Mesendoderm (in vitro differentiated cells): ENCODE results near the gene PLD3.

Experiments used
- DNase-seq: peaks from one replicate; pipeline ENCODE4 v3.0.0; 2013
- H2AK5ac ChIP-seq: 2 replicates; pipeline ENCODE4 v1.6.1; 2013; ENCODE audit warnings: low read length, inconsistent platforms
- H2BK120ac ChIP-seq: 2 replicates; pipeline ENCODE4 v1.6.1; 2013; ENCODE audit warnings: low read depth, mild to moderate bottlenecking, low read length, moderate library complexity, mixed read lengths
- H2BK15ac ChIP-seq: replicated peaks from 2 replicates; pipeline ENCODE4 v1.6.1; 2013; ENCODE audit warnings: low read depth, mild to moderate bottlenecking, moderate library complexity
- H2BK5ac ChIP-seq: 2 replicates; pipeline ENCODE4 v1.6.1; 2013; ENCODE audit warnings: low read length, inconsistent platforms
- H3K18ac ChIP-seq: 2 replicates; pipeline ENCODE4 v1.6.1; 2013; ENCODE audit warnings: mild to moderate bottlenecking, low read length, mixed read lengths
- H3K23ac ChIP-seq: one replicate; pipeline ENCODE4 v1.6.1; 2013; ENCODE audit warnings: low read length
- H3K27ac ChIP-seq: 2 replicates; pipeline ENCODE4 v1.5.1; 2013; ENCODE audit warnings: low read depth, mild to moderate bottlenecking, inconsistent platforms, low read length, moderate library complexity
- H3K27me3 ChIP-seq: 2 replicates; pipeline ENCODE4 v1.6.1; 2013; ENCODE audit warnings: low read length, control low read depth, mild to moderate bottlenecking, inconsistent platforms; ENCODE audit not compliant: insufficient read depth, poor library complexity
- H3K36me3 ChIP-seq: 2 replicates; pipeline ENCODE4 v1.6.1; 2013; ENCODE audit warnings: low read length, inconsistent platforms; ENCODE audit not compliant: control insufficient read depth, insufficient read depth
- H3K4ac ChIP-seq: one replicate; pipeline ENCODE4 v1.6.1; 2013; ENCODE audit warnings: low read depth, mild to moderate bottlenecking, low read length, moderate library complexity
- H3K4me1 ChIP-seq: 2 replicates; pipeline ENCODE4 v1.6.1; 2013; ENCODE audit warnings: low read depth, low read length, inconsistent platforms; ENCODE audit not compliant: control insufficient read depth
- H3K4me2 ChIP-seq: 2 replicates; pipeline ENCODE4 v1.6.1; 2013; ENCODE audit warnings: low read length
- H3K4me3 ChIP-seq: 2 replicates; pipeline ENCODE4 v1.5.1; 2013; ENCODE audit warnings: mild to moderate bottlenecking, low read length
- H3K56ac ChIP-seq: one replicate; pipeline ENCODE4 v1.6.1; 2013; ENCODE audit warnings: low read length
- H3K79me1 ChIP-seq: 2 replicates; pipeline ENCODE4 v1.6.1; 2013; ENCODE audit warnings: low read length, inconsistent platforms
- H3K79me2 ChIP-seq: 2 replicates; pipeline ENCODE4 v1.6.1; 2013; ENCODE audit warnings: mild to moderate bottlenecking, low read length; ENCODE audit not compliant: control insufficient read depth, insufficient read depth
- H3K9ac ChIP-seq: 2 replicates; pipeline ENCODE4 v1.6.1; 2013; ENCODE audit warnings: low read length, inconsistent platforms
- H4K5ac ChIP-seq: one replicate; pipeline ENCODE4 v1.6.1; 2013; ENCODE audit warnings: low read length
- H4K8ac ChIP-seq: one replicate; pipeline ENCODE4 v1.6.1; 2013; ENCODE audit warnings: low read depth, mild to moderate bottlenecking, control low read depth, low read length, moderate library complexity
- WGBS: extraction: QIAGEN DNeasy Blood & Tissue Kit; methylation state at CpG from one replicate; pipeline ENCODE4 v1.1.7; 2013; ENCODE audit warnings: low lambda C conversion rate, missing lambda C conversion rate; ENCODE audit not compliant: insufficient coverage; ENCODE audit errors: extremely low coverage; 5-methylcytosine and 5-hydroxymethylcytosine counted together

The PLD3 gene

GRCh38 chr19:40411125-40411842 is 62.8 kb downstream of the PLD3 start:
- Histone ChIP-seq H4K5ac (no peak overlapping the region), H3K23ac (no peak overlapping the region), H3K18ac (no peak overlapping the region), H2AK5ac (no peak overlapping the region), H3K79me1 (no peaks in the 10 kb centered on the region), H2BK5ac (no peak overlapping the region), H3K4me2 (no peak overlapping the region), H3K56ac (peak overlapping the region; percentile 25), H3K4ac (no peak overlapping the region), H3K79me2 (no peaks in the 10 kb centered on the region), H3K36me3 (no peaks in the 10 kb centered on the region), H2BK120ac (no peak overlapping the region), H4K8ac (no peak overlapping the region), H3K4me3 (no peak overlapping the region), H3K9ac (no peak overlapping the region), H2BK15ac (no peak overlapping the region), H3K27me3 (no peaks in the 10 kb centered on the region), H3K4me1 (no peaks in the 10 kb centered on the region), H3K27ac (no peak overlapping the region)
- no peak for DNase-seq
- WGBS = no CpG with 5 or more reads among the region's 16 CpGs

DNA sequence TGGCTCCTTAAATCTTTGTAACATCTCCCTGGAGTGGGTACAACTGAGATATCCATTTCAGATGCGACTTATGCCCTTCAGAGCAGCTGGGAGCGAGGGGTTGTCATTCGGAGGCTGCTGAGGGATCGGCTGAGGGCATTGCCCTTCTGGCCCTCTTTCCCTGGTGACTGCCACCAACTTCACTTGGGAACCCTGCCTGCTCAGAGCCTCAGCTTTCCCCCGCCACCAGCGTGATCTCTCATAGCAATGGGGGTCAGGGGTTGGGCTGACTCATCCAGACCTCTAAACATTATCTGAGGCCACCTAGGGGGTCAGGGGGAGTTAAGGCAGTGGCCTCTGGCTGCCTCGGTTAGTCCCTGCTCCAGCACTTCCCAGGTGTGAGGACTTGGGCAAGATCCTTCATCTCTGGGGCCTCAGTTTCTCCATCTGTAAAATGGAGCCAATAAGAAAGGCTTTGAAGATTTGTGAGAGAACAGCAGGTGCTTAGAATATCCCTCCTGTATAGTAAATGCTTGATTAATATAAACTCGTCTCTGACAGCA is 63.5 kb downstream of the PLD3 start:
- DNase-seq = no peak
- Histone ChIP-seq H2BK5ac (no peak overlapping the region), H2BK15ac (no peak overlapping the region), H3K27me3 (no peaks in the 10 kb centered on the region), H3K18ac (no peak overlapping the region), H4K5ac (no peak overlapping the region), H3K4me3 (no peak overlapping the region), H3K4me1 (no peaks in the 10 kb centered on the region), H2BK120ac (no peak overlapping the region), H3K9ac (no peak overlapping the region), H3K79me1 (no peaks in the 10 kb centered on the region), H3K4ac (no peak overlapping the region), H4K8ac (no peak overlapping the region), H3K36me3 (no peaks in the 10 kb centered on the region), H3K27ac (no peak overlapping the region), H3K4me2 (no peak overlapping the region), H3K23ac (no peak overlapping the region), H3K56ac (no peak overlapping the region), H3K79me2 (no peaks in the 10 kb centered on the region), H2AK5ac (no peak overlapping the region)
- WGBS = no CpG with 5 or more reads among the region's 8 CpGs

- Histone ChIP-seq H3K27ac (no peak overlapping the region), H3K4me2 (no peak overlapping the region), H2AK5ac (no peak overlapping the region), H2BK15ac (no peak overlapping the region), H3K23ac (no peak overlapping the region), H2BK120ac (no peak overlapping the region), H3K4ac (no peak overlapping the region), H4K5ac (no peak overlapping the region), H3K56ac (peak overlapping the region; percentile 43), H3K9ac (peak overlapping the region; percentile 12), H3K79me2 (no peaks in the 10 kb centered on the region), H4K8ac (no peak overlapping the region), H3K18ac (no peak overlapping the region), H3K79me1 (no peaks in the 10 kb centered on the region), H3K36me3 (no peaks in the 10 kb centered on the region), H3K4me1 (no peaks in the 10 kb centered on the region), H3K27me3 (no peaks in the 10 kb centered on the region), H3K4me3 (no peak overlapping the region), H2BK5ac (no peak overlapping the region)
- DNase-seq = no peak
- no CpG with 5 or more reads among the region's 4 CpGs for WGBS
Measured at GRCh38 chr19:40412866-40413265, 64.4 kb downstream of the PLD3 start.

DNA sequence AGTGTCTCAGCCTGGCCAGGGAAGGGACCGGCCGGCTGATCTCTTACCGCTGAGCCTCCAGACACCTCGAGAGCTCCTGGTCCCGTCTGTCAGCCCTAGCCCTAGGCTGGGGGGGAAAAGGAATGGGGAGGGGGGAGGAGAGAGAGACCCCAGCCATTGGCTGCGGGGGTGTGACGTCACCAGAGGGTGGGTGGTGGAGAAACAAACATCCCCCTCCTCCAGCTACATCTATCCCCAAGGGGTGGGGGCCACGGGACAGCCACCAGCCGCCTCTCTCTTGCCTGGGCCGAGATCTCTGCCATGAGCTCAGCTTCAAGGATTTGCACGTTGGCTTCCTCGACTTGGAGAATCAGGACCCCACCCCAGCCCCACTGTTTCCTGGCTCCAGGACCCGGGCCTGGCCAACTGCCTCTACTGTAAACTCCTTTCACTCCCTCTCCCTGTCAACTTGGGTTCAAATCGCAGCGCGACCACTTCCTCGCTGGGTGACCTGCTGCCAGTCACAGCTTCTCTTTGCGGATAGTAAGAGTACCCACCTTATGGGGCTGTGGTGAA is 64.9 kb downstream of the PLD3 start, which contains the start of gene PRX:
Gene PRX (minus strand): TSS at position 88 of the 555 bp plus-strand sequence. CDS start 5,446 bp downstream, outside the sequence.
- H3K4me3 ChIP-seq = no peak within 1 kb of the TSS
- peak within 1 kb of the TSS; percentile 22 for H3K9ac ChIP-seq
- H3K23ac ChIP-seq = no peak within 1 kb of the TSS
- H2BK15ac ChIP-seq = no peak within 1 kb of the TSS
- no peak within 1 kb of the TSS for H2AK5ac ChIP-seq
- H3K56ac ChIP-seq = peak within 1 kb of the TSS; percentile 43
- no peaks in the 10 kb centered on the region for H3K4me1 ChIP-seq
- H4K5ac ChIP-seq = no peak within 1 kb of the TSS
- H3K36me3 ChIP-seq = no peaks in the 10 kb centered on the region
- H3K4me2 ChIP-seq = no peak within 1 kb of the TSS
- H3K27ac ChIP-seq = no peak within 1 kb of the TSS
- H3K79me2 ChIP-seq = no peaks in the 10 kb centered on the region
- no peak within 1 kb of the TSS for H2BK5ac ChIP-seq
- H3K79me1 ChIP-seq = no peaks in the 10 kb centered on the region
- no peak within 1 kb of the TSS for H4K8ac ChIP-seq
- H3K27me3 ChIP-seq = no peaks in the 10 kb centered on the region
- no peak within 1 kb of the TSS for H3K18ac ChIP-seq
- no CpG with 5 or more reads among the region's 18 CpGs for WGBS
- H2BK120ac ChIP-seq = no peak within 1 kb of the TSS
- peak; percentile 92 for DNase-seq
- H3K4ac ChIP-seq = no peak within 1 kb of the TSS

GRCh38 chr19:40414542-40415535 is 66.3 kb downstream of the PLD3 start:
- H3K27me3 ChIP-seq = no peaks in the 10 kb centered on the region
- no peak for DNase-seq
- H3K4me2 ChIP-seq = no peak overlapping the region
- no CpG with 5 or more reads among the region's 21 CpGs for WGBS
- no peak overlapping the region for H3K56ac ChIP-seq
- H3K27ac ChIP-seq = no peak overlapping the region
- no peak overlapping the region for H4K8ac ChIP-seq
- no peak overlapping the region for H4K5ac ChIP-seq
- no peak overlapping the region for H2BK5ac ChIP-seq
- no peak overlapping the region for H2AK5ac ChIP-seq
- no peaks in the 10 kb centered on the region for H3K4me1 ChIP-seq
- H3K4me3 ChIP-seq = no peak overlapping the region
- no peaks in the 10 kb centered on the region for H3K79me2 ChIP-seq
- H3K4ac ChIP-seq = no peak overlapping the region
- H3K9ac ChIP-seq = no peak overlapping the region
- no peaks in the 10 kb centered on the region for H3K79me1 ChIP-seq
- H2BK120ac ChIP-seq = no peak overlapping the region
- H3K23ac ChIP-seq = no peak overlapping the region
- no peaks in the 10 kb centered on the region for H3K36me3 ChIP-seq
- H2BK15ac ChIP-seq = no peak overlapping the region
- no peak overlapping the region for H3K18ac ChIP-seq
